ENCODE measurements around the gene HOXD13. TPM values are rescaled to one million over a fixed set of nuclear protein-coding genes. Genes with fewer than 3 reads are reported as not detected.

HOXD13 gene
- total and polyA plus RNA-seq, 2 of the 13 experiments (the other 11 are each of a cell fraction or from before 2014, with no cell fraction given): not detected

DNA sequence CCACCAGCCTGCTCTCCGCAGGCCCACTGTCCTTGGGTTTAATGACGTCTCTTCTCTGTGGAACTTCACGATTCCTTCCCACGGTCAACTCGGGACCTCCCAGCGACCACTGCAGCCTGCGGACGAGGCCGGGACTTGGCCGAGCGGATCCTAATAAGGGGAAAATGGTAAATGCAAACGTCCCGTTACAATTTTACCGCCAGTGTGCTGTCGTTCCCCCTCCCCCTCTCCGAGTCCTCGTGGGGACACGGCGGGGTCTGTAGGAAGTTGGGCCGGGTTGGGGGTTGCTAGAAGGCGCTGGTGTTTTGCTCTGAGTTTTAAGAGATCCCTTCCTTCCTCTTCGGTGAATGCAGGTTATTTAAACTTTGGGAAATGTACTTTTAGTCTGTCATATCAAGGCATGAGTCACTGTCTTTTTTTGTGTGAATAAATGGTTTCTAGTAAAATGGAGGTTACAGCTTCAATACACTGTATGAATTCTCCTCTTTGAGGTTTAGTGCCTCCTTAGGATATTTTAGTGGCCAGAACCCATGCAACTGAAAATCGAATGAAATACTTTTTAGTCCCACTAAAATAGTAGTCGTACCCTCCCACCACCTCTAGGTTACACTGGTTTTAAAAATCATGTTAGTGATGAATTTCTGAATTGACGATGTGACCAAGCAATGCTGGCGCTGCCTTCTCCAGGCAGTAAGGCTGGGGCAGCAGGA lies 16.8 kb downstream of the HOXD13 start:
- peaks cover 30 to 88% of the 10 kb centered on the region in 2 experiments for H3K27me3 ChIP-seq (ENCODE audit: control insufficient read depth in 1 of 2, insufficient read depth in 2 of 2, low read length in 2 of 2)
- ATAC-seq (no peak), DNase-seq (ENCODE audit: low spot score) (no peak), FAIRE-seq (no peak)
- no peak overlapping the region; a peak in 1 of 6 replicates for H3K4me3 ChIP-seq (replicated peaks in 1 of 3; ENCODE audit: insufficient read depth in 1 of 3, low read depth in 2 of 3, low read length in 3 of 3)
- CTCF ChIA-PET (ENCODE audit: low intra/inter-chr PET ratio, low total read pairs): no interaction called here
- intact Hi-C loops (cut with micrococcal nuclease; ENCODE audit: unreplicated experiment): no loop called here
- H3K9me3 ChIP-seq (ENCODE audit: low read length): no peaks in the 10 kb centered on the region
- H3K4me2 ChIP-seq (ENCODE audit: low read depth, low read length): peak overlapping the region; percentile 38; the same call in 1 of the 2 replicates
- peaks cover 7% of the 10 kb centered on the region for H3K4me1 ChIP-seq (ENCODE audit: insufficient read depth, low read length)
- BruUV-seq (replicated peaks): no TSS peak
- no peaks in the 10 kb centered on the region for H3K79me2 ChIP-seq (ENCODE audit: insufficient read depth, low read length)
- 50% methylated on average over 26 of the region's 26 CpGs for WGBS (ENCODE audit: low lambda C conversion rate)
- no peak overlapping the region for H3K9ac ChIP-seq (ENCODE audit: insufficient read depth, low read depth, low read length)
- TF ChIP-seq, protein P1, sequence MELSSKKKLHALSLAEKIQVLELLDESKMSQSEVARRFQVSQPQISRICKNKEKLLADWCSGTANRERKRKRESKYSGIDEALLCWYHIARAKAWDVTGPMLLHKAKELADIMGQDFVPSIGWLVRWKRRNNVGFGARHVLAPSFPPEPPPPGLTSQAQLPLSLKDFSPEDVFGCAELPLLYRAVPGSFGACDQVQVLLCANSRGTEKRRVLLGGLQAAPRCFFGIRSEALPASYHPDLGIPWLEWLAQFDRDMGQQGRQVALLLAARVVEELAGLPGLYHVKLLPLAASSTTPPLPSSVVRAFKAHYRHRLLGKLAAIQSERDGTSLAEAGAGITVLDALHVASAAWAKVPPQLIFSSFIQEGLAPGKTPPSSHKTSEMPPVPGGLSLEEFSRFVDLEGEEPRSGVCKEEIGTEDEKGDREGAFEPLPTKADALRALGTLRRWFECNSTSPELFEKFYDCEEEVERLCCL (CRISPR knock-in tag; IDR thresholded peaks at IDR 0.05; ENCODE audit: borderline replicate concordance): no peak
- no peak for TF ChIP-seq CBX1 (IDR thresholded peaks at IDR 0.05; ENCODE audit: low read depth)
- TF ChIP-seq PCBP1 (IDR thresholded peaks at IDR 0.05; ENCODE audit: borderline replicate concordance, low read depth, low read length): no peak
- TF ChIP-seq, protein P2, sequence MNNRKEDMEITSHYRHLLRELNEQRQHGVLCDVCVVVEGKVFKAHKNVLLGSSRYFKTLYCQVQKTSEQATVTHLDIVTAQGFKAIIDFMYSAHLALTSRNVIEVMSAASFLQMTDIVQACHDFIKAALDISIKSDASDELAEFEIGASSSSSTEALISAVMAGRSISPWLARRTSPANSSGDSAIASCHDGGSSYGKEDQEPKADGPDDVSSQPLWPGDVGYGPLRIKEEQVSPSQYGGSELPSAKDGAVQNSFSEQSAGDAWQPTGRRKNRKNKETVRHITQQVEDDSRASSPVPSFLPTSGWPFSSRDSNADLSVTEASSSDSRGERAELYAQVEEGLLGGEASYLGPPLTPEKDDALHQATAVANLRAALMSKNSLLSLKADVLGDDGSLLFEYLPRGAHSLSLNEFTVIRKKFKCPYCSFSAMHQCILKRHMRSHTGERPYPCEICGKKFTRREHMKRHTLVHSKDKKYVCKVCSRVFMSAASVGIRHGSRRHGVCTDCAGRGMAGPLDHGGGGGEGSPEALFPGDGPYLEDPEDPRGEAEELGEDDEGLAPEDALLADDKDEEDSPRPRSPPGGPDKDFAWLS (CRISPR knock-in tag; IDR thresholded peaks at IDR 0.05; ENCODE audit: borderline replicate concordance): no peak
- peak; percentile 90 for TF ChIP-seq EZH2 (conservative IDR thresholded peaks at IDR 0.05; ENCODE audit: low read depth, low read length)
- POLR2A ChIA-PET: no interaction called here
- no peaks in the 10 kb centered on the region for H3K36me3 ChIP-seq (replicated peaks in 1 of 2; ENCODE audit: control insufficient read depth in 1 of 2, insufficient read depth in 2 of 2, low read length in 2 of 2)
- in situ Hi-C loops (cut with HindIII; ENCODE audit: extremely low pct_ligation_motif_present, low pct_unique_long_range_greater_than_20kb): loop anchor here (10.0 kb wide), 1 partner anchor 1075 kb away; no protein-coding TSS in a partner anchor
- H2AFZ ChIP-seq (ENCODE audit: low read length): no peak overlapping the region
- H3K27ac ChIP-seq (ENCODE audit: extremely low read length, insufficient read depth, low read length): no peak overlapping the region
- H4K20me1 ChIP-seq (ENCODE audit: insufficient read depth, low read length): no peaks in the 10 kb centered on the region

All from HepG2 (cell line).